K562 (cell line): ENCODE measurements around the gene NOSIP. TPM values are rescaled to one million over a fixed set of nuclear protein-coding genes. Genes with fewer than 3 reads are reported as not detected.

ENCODE experiments used
- CREB1 ChIP-seq, 2 experiments: sonication (generic) in 1 of 2; formaldehyde crosslinking in 1 of 2; IDR thresholded peaks; 2 replicates each; pipeline versions ENCODE4 v1.6.1 to v1.8.0; 2012 to 2022; ENCODE audit warnings: inconsistent platforms in 1 of 2, mild to moderate bottlenecking in 1 of 2, missing genetic modification reagents in 1 of 2, moderate library complexity in 1 of 2
- KLF13 ChIP-seq: fragments of 450-650 bp; IDR thresholded peaks from 2 replicates; pipeline ENCODE4 v1.6.1; 2016; ENCODE audit warnings: missing genetic modification characterization, low read depth, mild to moderate bottlenecking, missing compliant biosample characterization, moderate library complexity, borderline replicate concordance
- NR2C1 ChIP-seq, 2 experiments: fragments of 450-650 bp; IDR thresholded peaks; 2 replicates each; pipeline ENCODE4 v1.6.1; 2017; ENCODE audit warnings: mild to moderate bottlenecking in 2 of 2, antibody characterized with exemption in 1 of 2, inconsistent platforms in 1 of 2, missing compliant biosample characterization in 1 of 2, missing genetic modification characterization in 1 of 2
- PHF8 ChIP-seq: fragments of 200-600 bp; sonication (generic); IDR thresholded peaks from 2 replicates; pipeline ENCODE4 v1.6.1; 2012; ENCODE audit warnings: mixed run types, mild to moderate bottlenecking, inconsistent platforms, low read length, moderate library complexity, borderline replicate concordance
- STAT5A ChIP-seq: IDR thresholded peaks from 2 replicates; pipeline ENCODE4 v1.6.1; 2012; ENCODE audit warnings: low read length, inconsistent platforms, borderline replicate concordance
- ZNF282 ChIP-seq: sonication (generic); formaldehyde crosslinking; IDR thresholded peaks from 2 replicates; pipeline ENCODE4 v1.8.1; 2023; ENCODE audit warnings: missing genetic modification reagents
- polyA plus RNA-seq, 8 experiments: library from polyadenylated mRNA; depleted of rRNA in 4 of 8; stranded (reverse) in 5 of 8; unstranded in 3 of 8; fragments of >200 nt; fragmentation: Nextera tagmentation in 2 of 8; fragmentation: Illumina TruSeq in 1 of 8; extraction: Ambion mirVana in 2 of 8; extraction: Trizol in 1 of 8; gene quantifications; 2 replicates each; pipeline versions ENCODE4 v1.2.1 to v1.2.3, GENCODE V29; 2011 to 2014; ENCODE audit warnings: inconsistent platforms in 1 of 8, missing spikeins in 1 of 8
- total RNA-seq, 7 experiments: library from RNA; depleted of rRNA in 6 of 7; stranded (reverse); fragments of >200 nt in 6 of 7; fragmentation: Illumina TruSeq in 2 of 7; extraction: Trizol in 2 of 7; gene quantifications; 2 replicates each; pipeline versions ENCODE4 v1.2.1 to v1.2.3, GENCODE V29; 2011 to 2021; ENCODE audit warnings: low replicate concordance in 1 of 7
- TF ChIP-seq, protein P1 (sequence below): fragments of 200-800 bp; sonication (Bioruptor generic); IDR thresholded peaks from 2 replicates; pipeline ENCODE4 v1.6.1; 2016; ENCODE audit warnings: missing genetic modification characterization, missing compliant biosample characterization
- TF ChIP-seq, protein P2 (sequence below): fragments of 450-650 bp; IDR thresholded peaks from 2 replicates; pipeline ENCODE4 v1.6.1; 2016; ENCODE audit warnings: borderline replicate concordance
- TF ChIP-seq, protein P3 (sequence below): sonication (generic); formaldehyde crosslinking; IDR thresholded peaks from 2 replicates; pipeline ENCODE4 v1.8.1; 2022; ENCODE audit warnings: missing genetic modification reagents
- TF ChIP-seq, protein P4 (sequence below): sonication (generic); formaldehyde crosslinking; IDR thresholded peaks from 2 replicates; pipeline ENCODE4 v1.8.1; 2023; ENCODE audit warnings: mild to moderate bottlenecking, missing genetic modification reagents
- TF ChIP-seq, protein P5 (sequence below): fragments of 250-450 bp; sonication (Bioruptor Pico); IDR thresholded peaks from 2 replicates; pipeline ENCODE4 v1.5.1; 2021; ENCODE audit warnings: mild to moderate bottlenecking

NOSIP gene
- total and polyA plus RNA-seq, 9 of the 15 experiments (the other 6 are each of a cell fraction or from before 2014, with no cell fraction given): 14.4 to 153 (median 79.9) TPM

DNA sequence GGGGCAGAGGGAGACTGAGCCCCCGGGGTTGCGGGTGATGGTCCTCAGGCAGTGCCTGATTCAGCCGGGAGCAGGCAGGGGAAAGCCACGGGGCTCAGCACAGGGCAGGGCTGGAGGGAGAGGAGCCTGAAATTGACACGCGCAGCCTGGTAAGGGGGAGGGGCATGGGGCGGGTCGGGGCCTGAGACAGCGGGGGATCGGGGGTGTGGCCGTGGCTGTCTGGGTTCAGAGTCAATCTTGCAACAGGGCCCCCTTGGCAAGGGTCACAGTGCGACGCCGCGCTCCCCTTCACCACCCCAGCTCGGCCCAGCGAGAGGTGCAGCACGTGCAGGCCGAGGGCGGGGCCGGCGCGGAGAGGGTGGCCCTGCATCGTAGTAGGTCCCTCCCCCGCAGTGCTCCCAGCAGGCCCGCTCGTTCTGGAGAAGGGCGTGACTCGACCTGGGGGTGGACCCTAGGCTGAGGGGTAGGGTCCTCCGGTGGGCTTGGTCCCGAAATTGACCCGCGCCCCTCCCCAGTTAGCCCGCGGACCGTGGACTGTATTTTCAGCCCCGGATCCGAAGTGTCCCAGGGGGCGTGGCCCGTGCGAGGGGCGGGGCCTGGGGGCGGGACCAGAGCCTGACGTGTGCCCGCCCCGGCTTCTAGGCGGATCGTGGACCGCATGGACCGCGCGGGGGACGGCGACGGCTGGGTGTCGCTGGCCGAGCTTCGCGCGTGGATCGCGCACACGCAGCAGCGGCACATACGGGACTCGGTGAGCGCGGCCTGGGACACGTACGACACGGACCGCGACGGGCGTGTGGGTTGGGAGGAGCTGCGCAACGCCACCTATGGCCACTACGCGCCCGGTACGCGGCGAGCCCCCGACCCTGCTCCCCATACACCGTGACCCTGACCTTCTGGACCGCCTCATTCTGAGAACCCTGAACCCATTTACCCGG lies 46.5 kb downstream of the NOSIP start (continued):
- TF ChIP-seq, protein P1, sequence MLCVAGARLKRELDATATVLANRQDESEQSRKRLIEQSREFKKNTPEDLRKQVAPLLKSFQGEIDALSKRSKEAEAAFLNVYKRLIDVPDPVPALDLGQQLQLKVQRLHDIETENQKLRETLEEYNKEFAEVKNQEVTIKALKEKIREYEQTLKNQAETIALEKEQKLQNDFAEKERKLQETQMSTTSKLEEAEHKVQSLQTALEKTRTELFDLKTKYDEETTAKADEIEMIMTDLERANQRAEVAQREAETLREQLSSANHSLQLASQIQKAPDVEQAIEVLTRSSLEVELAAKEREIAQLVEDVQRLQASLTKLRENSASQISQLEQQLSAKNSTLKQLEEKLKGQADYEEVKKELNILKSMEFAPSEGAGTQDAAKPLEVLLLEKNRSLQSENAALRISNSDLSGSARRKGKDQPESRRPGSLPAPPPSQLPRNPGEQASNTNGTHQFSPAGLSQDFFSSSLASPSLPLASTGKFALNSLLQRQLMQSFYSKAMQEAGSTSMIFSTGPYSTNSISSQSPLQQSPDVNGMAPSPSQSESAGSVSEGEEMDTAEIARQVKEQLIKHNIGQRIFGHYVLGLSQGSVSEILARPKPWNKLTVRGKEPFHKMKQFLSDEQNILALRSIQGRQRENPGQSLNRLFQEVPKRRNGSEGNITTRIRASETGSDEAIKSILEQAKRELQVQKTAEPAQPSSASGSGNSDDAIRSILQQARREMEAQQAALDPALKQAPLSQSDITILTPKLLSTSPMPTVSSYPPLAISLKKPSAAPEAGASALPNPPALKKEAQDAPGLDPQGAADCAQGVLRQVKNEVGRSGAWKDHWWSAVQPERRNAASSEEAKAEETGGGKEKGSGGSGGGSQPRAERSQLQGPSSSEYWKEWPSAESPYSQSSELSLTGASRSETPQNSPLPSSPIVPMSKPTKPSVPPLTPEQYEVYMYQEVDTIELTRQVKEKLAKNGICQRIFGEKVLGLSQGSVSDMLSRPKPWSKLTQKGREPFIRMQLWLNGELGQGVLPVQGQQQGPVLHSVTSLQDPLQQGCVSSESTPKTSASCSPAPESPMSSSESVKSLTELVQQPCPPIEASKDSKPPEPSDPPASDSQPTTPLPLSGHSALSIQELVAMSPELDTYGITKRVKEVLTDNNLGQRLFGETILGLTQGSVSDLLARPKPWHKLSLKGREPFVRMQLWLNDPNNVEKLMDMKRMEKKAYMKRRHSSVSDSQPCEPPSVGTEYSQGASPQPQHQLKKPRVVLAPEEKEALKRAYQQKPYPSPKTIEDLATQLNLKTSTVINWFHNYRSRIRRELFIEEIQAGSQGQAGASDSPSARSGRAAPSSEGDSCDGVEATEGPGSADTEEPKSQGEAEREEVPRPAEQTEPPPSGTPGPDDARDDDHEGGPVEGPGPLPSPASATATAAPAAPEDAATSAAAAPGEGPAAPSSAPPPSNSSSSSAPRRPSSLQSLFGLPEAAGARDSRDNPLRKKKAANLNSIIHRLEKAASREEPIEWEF (CRISPR knock-in tag): no peak
- TF ChIP-seq CREB1 (IDR thresholded peaks at IDR 0.05): peak; percentile 69
- peak; percentile 85 for TF ChIP-seq CREB1 (CRISPR knock-in tag; IDR thresholded peaks at IDR 0.05)
- TF ChIP-seq NR2C1 (IDR thresholded peaks at IDR 0.05): no peak
- no peak for TF ChIP-seq NR2C1 (tag; IDR thresholded peaks at IDR 0.05)
- TF ChIP-seq, protein P2, sequence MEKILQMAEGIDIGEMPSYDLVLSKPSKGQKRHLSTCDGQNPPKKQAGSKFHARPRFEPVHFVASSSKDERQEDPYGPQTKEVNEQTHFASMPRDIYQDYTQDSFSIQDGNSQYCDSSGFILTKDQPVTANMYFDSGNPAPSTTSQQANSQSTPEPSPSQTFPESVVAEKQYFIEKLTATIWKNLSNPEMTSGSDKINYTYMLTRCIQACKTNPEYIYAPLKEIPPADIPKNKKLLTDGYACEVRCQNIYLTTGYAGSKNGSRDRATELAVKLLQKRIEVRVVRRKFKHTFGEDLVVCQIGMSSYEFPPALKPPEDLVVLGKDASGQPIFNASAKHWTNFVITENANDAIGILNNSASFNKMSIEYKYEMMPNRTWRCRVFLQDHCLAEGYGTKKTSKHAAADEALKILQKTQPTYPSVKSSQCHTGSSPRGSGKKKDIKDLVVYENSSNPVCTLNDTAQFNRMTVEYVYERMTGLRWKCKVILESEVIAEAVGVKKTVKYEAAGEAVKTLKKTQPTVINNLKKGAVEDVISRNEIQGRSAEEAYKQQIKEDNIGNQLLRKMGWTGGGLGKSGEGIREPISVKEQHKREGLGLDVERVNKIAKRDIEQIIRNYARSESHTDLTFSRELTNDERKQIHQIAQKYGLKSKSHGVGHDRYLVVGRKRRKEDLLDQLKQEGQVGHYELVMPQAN: peak; percentile 68; the same call in 1 of the 2 replicates
- TF ChIP-seq, protein P3, sequence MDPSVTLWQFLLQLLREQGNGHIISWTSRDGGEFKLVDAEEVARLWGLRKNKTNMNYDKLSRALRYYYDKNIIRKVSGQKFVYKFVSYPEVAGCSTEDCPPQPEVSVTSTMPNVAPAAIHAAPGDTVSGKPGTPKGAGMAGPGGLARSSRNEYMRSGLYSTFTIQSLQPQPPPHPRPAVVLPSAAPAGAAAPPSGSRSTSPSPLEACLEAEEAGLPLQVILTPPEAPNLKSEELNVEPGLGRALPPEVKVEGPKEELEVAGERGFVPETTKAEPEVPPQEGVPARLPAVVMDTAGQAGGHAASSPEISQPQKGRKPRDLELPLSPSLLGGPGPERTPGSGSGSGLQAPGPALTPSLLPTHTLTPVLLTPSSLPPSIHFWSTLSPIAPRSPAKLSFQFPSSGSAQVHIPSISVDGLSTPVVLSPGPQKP (CRISPR knock-in tag): no peak
- TF ChIP-seq PHF8: peak; percentile 38; the same call in 1 of the 2 replicates
- TF ChIP-seq ZNF282 (CRISPR knock-in tag): peak; percentile 40; the same call in 1 of the 2 replicates
- TF ChIP-seq, protein P4, sequence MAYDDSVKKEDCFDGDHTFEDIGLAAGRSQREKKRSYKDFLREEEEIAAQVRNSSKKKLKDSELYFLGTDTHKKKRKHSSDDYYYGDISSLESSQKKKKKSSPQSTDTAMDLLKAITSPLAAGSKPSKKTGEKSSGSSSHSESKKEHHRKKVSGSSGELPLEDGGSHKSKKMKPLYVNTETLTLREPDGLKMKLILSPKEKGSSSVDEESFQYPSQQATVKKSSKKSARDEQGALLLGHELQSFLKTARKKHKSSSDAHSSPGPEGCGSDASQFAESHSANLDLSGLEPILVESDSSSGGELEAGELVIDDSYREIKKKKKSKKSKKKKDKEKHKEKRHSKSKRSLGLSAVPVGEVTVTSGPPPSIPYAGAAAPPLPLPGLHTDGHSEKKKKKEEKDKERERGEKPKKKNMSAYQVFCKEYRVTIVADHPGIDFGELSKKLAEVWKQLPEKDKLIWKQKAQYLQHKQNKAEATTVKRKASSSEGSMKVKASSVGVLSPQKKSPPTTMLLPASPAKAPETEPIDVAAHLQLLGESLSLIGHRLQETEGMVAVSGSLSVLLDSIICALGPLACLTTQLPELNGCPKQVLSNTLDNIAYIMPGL (CRISPR knock-in tag): peak; percentile 89
- no peak for TF ChIP-seq STAT5A
- TF ChIP-seq, protein P5, sequence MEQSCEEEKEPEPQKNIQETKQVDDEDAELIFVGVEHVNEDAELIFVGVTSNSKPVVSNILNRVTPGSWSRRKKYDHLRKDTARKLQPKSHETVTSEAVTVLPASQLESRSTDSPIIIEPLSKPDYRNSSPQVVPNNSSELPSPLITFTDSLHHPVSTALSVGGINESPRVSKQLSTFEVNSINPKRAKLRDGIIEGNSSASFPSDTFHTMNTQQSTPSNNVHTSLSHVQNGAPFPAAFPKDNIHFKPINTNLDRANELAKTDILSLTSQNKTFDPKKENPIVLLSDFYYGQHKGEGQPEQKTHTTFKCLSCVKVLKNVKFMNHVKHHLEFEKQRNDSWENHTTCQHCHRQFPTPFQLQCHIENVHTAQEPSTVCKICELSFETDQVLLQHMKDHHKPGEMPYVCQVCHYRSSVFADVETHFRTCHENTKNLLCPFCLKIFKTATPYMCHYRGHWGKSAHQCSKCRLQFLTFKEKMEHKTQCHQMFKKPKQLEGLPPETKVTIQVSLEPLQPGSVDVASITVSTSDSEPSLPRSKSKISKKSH: no peak
- TF ChIP-seq KLF13 (tag): peak; percentile 70; the same call in 1 of the 2 replicates
